K562 (cell line): Measurements from ENCODE around the gene DAPK3. TPM values are rescaled to one million over a fixed set of nuclear protein-coding genes. Genes with fewer than 3 reads are reported as not detected.

Experiments used
- ETS1 ChIP-seq: conservative IDR thresholded peaks from 2 replicates; pipeline ENCODE4 v1.6.1; 2011; ENCODE audit warnings: low read depth, mild to moderate bottlenecking, low read length; ENCODE audit not compliant: control insufficient read depth
- FUS ChIP-seq: fragments of 200-400 bp; formaldehyde crosslinking; optimal IDR thresholded peaks from 2 replicates; pipeline ENCODE3; 2017; ENCODE audit warnings: low read depth, low read length
- HNRNPUL1 ChIP-seq: fragments of 200-400 bp; formaldehyde crosslinking; IDR thresholded peaks from 2 replicates; pipeline ENCODE4 v1.6.1; 2017; ENCODE audit warnings: low read length
- SIRT6 ChIP-seq: IDR thresholded peaks from one replicate; pipeline ENCODE4 v1.6.1; 2012; ENCODE audit warnings: low read depth, mild to moderate bottlenecking, control low read depth, inconsistent platforms, low read length, moderate library complexity
- STAT5B ChIP-seq: fragments of 250-450 bp; sonication (Bioruptor Pico); IDR thresholded peaks from 2 replicates; pipeline ENCODE4 v1.8.0; 2021; ENCODE audit warnings: mild to moderate bottlenecking, inconsistent platforms
- TEAD2 ChIP-seq: fragments of 450-650 bp; IDR thresholded peaks from 2 replicates; pipeline ENCODE4 v1.6.1; 2016; ENCODE audit warnings: missing genetic modification characterization, control low read depth, missing compliant biosample characterization
- TFAP4 ChIP-seq: sonication (generic); formaldehyde crosslinking; IDR thresholded peaks from 2 replicates; pipeline ENCODE4 v1.8.0; 2022; ENCODE audit warnings: missing genetic modification reagents, mild to moderate bottlenecking, moderate library complexity, borderline replicate concordance
- TSHZ1 ChIP-seq: fragments of 250-450 bp; sonication (Bioruptor Pico); IDR thresholded peaks from 2 replicates; pipeline ENCODE4 v1.4.0; 2020; ENCODE audit warnings: mild to moderate bottlenecking, moderate library complexity
- ZC3H4 ChIP-seq: sonication (generic); formaldehyde crosslinking; IDR thresholded peaks from 2 replicates; pipeline ENCODE4 v1.9.0; 2021; ENCODE audit warnings: missing genetic modification reagents, borderline replicate concordance
- ZNF184 ChIP-seq: sonication (generic); formaldehyde crosslinking; IDR thresholded peaks from 2 replicates; pipeline ENCODE4 v1.5.0; 2020; ENCODE audit warnings: missing genetic modification reagents
- ZNF274 ChIP-seq: IDR thresholded peaks from 2 replicates; pipeline ENCODE4 v1.6.1; 2011; ENCODE audit warnings: low read depth, mild to moderate bottlenecking, low read length, moderate library complexity, borderline replicate concordance
- ZNF324 ChIP-seq: fragments of 250-450 bp; sonication (Bioruptor Pico); IDR thresholded peaks from 2 replicates; pipeline ENCODE4 v1.4.0; 2020; ENCODE audit warnings: mild to moderate bottlenecking
- ZNF398 ChIP-seq: fragments of 250-450 bp; sonication (Bioruptor Pico); IDR thresholded peaks from 2 replicates; pipeline ENCODE4 v1.8.0; 2021; ENCODE audit warnings: moderate library complexity, mild to moderate bottlenecking, inconsistent platforms
- ZNF592 ChIP-seq: fragments of 450-650 bp; IDR thresholded peaks from 2 replicates; pipeline ENCODE4 v1.6.1; 2017; ENCODE audit warnings: antibody characterized with exemption, mild to moderate bottlenecking
- polyA plus RNA-seq, 8 experiments: library from polyadenylated mRNA; depleted of rRNA in 4 of 8; stranded (reverse) in 5 of 8; unstranded in 3 of 8; fragments of >200 nt; fragmentation: Nextera tagmentation in 2 of 8; fragmentation: Illumina TruSeq in 1 of 8; extraction: Ambion mirVana in 2 of 8; extraction: Trizol in 1 of 8; gene quantifications; 2 replicates each; pipeline versions ENCODE4 v1.2.1 to v1.2.3, GENCODE V29; 2011 to 2014; ENCODE audit warnings: inconsistent platforms in 1 of 8, missing spikeins in 1 of 8
- total RNA-seq, 7 experiments: library from RNA; depleted of rRNA in 6 of 7; stranded (reverse); fragments of >200 nt in 6 of 7; fragmentation: Illumina TruSeq in 2 of 7; extraction: Trizol in 2 of 7; gene quantifications; 2 replicates each; pipeline versions ENCODE4 v1.2.1 to v1.2.3, GENCODE V29; 2011 to 2021; ENCODE audit warnings: low replicate concordance in 1 of 7

Gene DAPK3
- total and polyA plus RNA-seq, 9 of the 15 experiments (the other 6 are each of a cell fraction or from before 2014, with no cell fraction given), result 0.14 to 63.4 (median 25.0) TPM

- TF ChIP-seq ZNF398 (no peak), ZNF324 (CRISPR knock-in tag) (no peak), FUS (no peak), ZNF184 (CRISPR knock-in tag) (no peak), SIRT6 (no peak), TFAP4 (CRISPR knock-in tag) (peak; percentile 50; the same call in 1 of the 2 replicates), TEAD2 (peak; percentile 67; the same call in 1 of the 2 replicates), TSHZ1 (no peak), HNRNPUL1 (no peak), ETS1 (no peak), ZC3H4 (CRISPR knock-in tag) (no peak), ZNF274 (no peak), STAT5B (no peak), ZNF592 (no peak)
These were observed 2.1 kb downstream of the DAPK3 start (continued) for GRCh38 chr19:3968556-3969434.
